GM19025 (cell line): ENCODE results near the gene ACSS3.
"Not testable (repeated sequence)": the region's sequence is repeated elsewhere in the genome, so short reads cannot be mapped to it uniquely, and the experiment has no call there.

Experiments
- ATAC-seq: cut with Tn5 transposase; IDR thresholded peaks from one replicate; pipeline ENCODE4 v1.9.1; 2021; ENCODE audit warnings: mild to moderate bottlenecking, low read depth, moderate library complexity; ENCODE audit not compliant: unreplicated experiment

ACSS3 gene

DNA sequence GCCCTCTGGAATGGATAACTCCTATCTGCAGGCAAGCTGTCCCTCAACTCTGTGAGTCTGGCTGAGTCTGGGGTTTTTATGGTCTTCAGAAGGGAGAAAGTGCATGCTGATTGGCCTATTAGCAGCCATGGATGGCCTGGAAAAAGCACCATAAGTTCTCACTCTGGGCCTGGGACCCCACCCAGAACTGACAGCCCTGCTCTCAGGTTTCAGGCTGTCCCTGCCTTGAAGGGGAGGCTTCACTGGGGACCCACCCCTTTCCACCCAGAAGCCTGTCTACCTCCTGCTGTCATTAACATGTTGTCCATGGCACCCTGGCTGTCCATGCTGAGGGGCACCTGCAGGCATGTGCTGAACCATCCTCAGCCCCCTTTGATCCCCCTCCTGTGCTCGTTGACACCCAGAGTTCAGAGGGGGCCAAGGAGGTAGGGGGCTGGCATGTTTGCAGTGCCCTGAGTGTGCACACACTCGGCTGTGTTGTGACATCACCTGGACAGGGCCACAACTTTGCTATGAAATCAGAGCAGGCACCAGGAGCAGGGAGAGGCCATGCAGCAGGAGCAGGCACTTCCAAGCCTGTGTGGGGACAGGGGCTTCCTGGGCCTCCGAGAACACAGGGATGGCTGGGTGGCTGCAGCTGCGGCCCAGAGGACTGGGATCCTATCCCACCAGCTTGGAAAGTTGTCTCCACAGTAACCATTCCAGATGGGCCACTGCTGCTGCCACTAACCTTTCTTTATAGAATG, 84.7 kb downstream of the ACSS3 start:
- ATAC-seq, result no peak

DNA sequence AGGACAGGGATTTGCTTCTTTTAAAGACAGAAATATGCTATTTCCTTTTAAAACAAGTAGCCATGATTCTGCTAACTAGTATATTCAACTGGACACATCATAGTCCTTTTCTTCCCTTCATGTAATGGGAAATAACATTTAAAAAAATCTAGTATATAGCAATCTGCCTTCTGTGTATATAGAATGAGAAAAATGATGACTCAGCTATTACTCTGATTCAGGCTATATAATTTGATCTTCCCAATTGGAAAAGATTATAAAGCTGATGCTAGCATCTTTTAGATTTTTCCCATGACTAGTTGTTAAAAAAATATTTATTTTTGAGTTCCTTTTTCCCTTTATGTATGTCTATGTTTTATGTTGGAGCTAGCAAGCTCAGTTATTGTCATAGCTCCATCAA, 86.9 kb downstream of the ACSS3 start:
- ATAC-seq, result no peak

DNA sequence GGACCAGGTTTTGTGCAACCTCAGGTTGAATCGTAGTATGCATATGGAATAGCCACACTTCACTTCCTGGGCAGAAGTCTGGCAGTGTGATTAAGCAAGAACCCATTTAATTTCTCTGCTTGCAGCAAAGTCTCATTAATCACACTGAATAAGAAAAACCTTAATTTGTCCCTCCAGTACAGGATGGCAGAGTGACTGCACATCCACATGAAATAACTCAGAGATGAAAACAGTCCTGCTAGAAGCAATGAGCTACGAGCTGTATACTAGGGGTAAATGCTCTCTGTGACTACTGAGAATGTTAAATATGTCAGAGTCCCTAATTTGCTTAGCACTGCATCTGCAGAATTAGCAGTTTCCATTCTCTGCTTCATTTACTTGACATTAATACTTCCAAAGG, 88.9 kb downstream of the ACSS3 start:
- ATAC-seq, result no peak

DNA sequence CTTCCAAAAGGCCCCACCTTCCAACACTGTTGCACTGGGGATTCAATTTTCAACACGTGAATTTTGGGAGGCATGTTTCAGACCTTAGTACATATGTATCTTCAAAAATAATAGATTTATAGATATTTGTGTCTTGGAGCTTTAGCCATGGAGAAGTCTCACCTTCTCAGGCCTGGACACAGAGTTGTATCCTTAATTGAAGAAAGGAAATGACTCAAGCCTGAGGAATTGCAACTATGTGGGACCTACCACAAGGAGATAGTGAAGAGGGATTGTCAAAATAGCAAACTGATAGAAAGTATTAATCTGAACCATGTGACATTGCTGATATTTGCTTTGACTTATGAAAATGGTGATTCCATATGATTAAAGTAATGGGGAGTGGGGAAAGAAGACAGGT, 89.8 kb downstream of the ACSS3 start:
- ATAC-seq, result no peak

DNA sequence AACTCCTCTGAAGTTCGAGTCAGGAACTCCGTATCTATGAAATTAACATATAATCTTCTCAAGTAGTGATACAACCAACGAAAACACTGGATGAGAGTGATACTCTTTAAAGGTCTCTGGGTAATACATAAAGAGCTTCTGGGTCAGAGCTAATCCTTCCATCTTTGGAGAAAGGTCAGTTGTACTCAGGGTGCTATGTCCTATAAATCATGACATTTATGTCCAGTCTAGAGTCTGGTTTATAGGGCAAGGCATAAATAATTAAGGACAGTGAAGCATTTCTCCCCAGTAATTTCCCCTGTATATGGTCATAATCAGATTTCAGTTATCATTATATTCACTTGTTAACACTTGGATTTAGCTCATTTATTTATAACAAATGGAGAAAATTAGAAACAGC, 90.6 kb downstream of the ACSS3 start:
- ATAC-seq, result no peak

DNA sequence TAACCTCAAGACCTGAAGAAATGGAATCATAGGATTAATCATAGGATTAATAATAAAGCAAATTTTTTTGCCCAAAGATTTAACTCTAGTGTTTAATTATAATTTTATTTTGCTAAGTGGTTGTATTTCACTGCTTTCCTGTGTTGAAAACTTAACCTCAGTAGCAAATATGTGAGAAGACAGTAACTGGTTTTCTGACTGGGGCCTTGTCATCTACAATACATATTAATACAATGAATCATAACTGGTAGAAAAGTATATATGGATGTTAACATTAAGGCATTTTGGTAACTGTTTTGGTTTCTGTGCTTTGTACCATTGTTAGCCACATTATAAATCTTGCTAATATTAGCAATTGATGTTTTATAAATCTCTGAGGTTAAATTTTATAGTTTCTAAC, 92.2 kb downstream of the ACSS3 start:
- no peak for ATAC-seq

DNA sequence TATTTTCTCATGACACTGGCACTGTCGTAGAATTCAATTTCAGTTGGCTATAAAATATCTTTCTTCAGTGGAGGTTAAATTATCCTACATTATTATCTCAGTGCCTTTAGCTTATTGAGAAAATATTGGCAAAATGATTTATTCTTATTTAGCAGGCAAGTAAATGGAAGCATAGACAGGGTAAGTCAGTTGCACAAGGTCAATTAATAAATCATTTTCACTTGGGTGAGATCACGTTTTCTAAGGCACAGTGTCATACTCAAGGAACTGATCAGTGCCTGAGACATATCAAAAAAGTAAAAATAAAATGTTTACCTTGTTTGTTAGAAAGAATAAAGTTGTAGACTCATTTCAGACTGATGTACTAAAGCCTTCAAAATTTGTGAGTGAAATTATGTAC, 95.0 kb downstream of the ACSS3 start:
- ATAC-seq, result no peak

DNA sequence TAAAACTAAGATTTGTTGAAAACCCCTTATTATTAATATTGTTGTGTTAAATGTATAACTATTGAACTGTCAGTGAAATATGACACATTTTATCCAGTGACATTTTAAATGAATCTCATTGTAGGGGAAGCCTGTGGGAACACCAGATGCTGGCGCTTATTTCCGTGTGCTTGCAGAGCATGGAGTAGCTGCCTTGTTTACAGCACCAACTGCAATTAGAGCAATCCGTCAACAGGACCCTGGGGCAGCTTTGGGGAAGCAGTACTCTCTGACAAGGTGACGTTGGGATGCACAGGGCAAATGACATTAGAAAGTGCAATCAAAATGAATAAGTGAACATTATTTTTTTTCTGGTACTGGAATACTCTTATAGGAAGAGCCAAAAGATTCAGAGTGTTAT, 96.8 kb downstream of the ACSS3 start:
- ATAC-seq, result no peak

DNA sequence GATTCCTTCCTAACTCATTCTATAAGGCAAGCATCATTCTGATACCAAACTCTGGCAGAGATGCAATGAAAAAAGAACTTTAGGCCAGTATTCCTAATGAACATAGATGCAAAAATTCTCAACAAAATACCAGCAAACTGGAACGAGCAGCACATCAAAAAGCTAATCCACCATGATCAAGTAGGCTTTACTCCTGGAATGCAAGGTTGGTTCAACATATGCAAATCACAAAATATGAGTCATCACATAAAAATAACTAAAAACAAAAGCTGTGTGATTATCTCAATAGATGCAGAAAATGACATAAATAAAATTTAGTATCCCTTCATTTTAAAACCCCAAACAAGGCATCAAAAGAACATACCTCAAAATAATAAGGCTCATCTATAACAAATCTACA, 98.9 kb downstream of the ACSS3 start:
- no peak for ATAC-seq

DNA sequence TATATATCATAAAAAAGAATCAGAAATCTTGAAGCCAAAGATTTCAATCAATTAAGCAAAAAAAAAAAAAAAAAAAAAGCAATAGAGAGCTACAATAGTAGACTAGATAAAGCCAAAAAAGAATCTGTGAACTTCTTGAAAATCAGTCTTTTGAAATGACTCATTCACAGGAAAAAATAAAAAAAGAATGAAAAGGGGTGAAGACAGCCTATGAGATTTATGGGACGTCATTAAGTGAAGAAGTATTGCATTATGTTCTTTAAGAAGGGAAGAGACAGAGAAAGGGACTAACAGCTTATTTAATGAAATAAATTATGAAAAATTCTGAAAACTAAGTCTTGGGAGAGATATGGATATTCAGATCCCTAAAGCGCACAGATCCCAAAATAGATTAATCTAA, 103.8 kb downstream of the ACSS3 start:
- no peak for ATAC-seq

DNA sequence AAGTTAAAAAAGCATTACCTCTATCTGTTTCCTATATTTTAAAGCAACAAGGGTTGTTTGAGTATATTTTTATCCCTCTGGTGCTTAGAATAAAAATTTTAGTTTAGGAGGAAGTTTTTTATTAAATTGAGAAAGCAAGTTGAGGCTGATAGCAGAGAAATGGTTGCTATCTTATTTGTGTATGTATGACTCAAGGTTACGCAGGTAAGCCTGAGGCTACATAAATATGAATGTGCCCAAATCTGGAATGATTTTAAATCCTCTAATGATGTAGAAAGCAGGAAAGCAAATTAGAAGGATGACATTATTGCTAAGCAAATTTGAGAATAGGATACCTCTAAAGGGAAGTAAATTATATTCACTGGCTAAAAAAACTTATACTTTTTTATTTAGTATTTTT, 109.8 kb downstream of the ACSS3 start:
- no peak for ATAC-seq

DNA sequence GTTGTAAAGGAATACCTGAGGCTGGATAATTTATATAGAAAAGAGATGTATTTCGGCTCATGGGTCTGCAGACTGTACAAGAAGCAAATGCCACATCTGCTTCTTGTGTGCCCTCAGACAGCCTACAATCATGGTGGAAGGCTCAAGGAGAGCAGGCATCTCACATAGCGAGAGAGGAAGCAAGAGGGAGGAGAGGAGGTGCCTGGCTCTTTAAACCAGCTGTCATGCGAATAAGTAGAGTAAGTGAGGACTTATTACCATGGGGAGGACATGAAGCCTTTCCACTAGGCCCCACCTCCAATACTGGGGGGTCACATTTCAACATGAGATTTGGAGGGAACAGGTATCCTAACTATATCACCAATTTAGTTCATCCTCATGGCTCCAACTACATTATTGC, 118.7 kb downstream of the ACSS3 start:
- ATAC-seq, result no peak

DNA sequence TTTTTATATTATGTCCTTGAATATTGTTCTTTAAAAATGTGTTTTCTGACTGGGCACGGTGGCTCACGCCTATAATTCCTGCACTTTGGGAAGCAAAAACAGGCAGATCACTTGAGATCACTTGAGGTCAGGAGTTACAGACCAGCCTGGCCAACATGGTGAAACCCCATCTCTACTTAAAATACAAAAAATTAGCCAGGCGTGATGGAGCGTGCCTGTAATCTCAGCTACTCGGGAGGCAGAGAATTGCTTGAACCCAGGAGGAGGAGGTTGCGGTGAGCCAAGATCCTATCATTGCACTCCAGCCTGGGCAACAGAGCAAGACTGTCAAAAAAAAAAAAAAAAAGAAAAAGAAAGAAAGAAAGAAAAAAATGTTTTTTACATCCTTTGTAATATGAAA, 122.7 kb downstream of the ACSS3 start:
- ATAC-seq, result not testable (repeated sequence)

DNA sequence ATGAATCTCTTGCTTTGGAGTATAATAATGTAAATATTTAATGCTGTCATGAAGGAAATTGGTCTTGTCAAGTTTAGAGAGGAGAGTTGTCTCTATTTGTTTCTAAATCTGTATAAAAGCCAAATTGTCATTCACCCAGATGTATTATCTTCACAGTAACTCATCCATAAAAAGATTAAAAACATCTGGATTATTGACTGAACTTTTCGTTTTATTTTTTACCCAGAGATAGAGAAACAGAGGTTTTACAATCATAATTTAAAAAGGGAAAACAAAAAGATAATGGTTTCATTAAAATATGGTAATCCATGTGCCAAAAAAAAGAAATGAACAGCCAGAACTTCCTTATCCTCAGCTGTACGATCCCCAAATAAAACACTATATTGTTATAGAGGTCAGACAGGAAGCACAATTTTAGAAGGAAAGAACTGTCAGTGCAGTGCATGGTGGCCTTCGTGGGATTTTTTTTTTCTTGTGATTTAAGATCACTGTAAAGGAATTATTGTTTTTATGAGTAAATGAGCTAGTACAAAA, 125.9 kb downstream of the ACSS3 start:
- ATAC-seq, result no peak

DNA sequence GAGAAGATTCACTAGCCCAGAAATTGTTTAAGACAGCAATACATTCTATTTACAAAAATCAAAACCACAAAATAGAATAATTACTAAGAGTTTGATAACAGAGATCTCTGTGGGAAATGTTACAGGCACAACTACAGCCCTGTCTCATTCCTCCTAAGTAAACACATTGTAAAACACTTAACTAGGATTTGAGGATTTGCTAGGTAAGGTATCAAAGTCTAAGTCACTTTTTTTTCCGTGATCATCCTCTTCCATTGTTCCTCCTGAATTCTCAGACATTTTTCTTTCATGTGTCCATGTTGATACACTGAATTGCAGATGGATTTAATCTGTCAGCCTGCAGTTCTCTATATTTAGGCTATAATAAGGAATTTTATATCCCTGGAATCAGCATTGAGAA, 127.5 kb downstream of the ACSS3 start:
- ATAC-seq, result no peak

DNA sequence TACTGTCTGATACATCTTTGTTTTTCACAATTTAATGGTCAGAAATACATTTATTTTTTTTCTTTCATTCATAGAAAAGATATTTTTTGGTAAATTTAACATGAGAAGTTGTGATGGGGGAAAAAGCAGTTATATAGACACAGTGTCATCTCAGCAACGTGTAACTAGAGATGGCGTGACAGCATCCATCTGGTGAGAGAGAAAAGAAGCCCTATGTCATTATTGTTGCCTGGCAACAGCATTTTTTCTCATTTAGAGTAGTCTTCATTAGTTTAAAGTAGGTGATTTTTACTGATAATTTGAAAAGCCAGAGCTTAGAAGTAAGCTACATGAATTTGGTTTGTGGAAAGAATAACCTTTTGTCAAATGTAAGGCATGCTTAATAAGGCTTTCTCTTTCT, 128.6 kb downstream of the ACSS3 start:
- ATAC-seq, result no peak

DNA sequence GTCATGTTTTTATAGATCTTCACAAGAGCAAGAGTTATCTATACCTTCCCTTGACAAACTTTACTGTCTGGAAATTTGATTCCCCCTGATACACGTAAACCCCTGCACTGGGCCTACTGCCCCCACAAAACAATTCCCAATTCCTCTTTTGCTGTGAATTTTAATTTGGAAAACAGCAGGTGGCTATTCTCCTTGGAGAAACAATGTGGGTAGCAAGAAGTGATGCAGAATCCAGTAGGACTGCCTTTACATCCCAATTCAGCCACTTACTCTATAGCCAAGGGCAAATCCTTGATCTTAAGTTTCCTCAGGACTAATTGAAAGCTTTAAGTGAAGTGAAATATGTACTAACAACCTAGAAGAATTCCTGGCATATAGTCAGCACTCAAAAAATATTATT, 129.3 kb downstream of the ACSS3 start:
- ATAC-seq, result no peak

DNA sequence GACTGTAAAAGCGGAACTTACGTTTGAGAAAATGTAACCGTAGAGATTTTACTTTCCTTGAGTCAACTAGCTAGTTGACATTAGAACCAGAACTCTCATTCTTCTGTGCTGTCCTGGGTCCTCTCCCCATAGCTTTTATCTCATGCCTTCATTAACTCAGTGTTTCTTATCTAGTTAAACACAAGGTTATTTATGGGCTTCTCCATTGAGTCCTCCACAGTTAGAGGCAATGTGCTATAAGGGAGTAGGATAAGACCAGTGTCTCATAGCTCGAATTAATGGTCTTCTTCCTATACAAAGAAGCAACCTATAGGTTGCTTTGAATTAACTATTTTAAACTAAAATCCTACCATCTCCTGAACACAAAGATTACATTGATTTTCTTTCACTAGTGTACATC, 129.8 kb downstream of the ACSS3 start:
- no peak for ATAC-seq

DNA sequence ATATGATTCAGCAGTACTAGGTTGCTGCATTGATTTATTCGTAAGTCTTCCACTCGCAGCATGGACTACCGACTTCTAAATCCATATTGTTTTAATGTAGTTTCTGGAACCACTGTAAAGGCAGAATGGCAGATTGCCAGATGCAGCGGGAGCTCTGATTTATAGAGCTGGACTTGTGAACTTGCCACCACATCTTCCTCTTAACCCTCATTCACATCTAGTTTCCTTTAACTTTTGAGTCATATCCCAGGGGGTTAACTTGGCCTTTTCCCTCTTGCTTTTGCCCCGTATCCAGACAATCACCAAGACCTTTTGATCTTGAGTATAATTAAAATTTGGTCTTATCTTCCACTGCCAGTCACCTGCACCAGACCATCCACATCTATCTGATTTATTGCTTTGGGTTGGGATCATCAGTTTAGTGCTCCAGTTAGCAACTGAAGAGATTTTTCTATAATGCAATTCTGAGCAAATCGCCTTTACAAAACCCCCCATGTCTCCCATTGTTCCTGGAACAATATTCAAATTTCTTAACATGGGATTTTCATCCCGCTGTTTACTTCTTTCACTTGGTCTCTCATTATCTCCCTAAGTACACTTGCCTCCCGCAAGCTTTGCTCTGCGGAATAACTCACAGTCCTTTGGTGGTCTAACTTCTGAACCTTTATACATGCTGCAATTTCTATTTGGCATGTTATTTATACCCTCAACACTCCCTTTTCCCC, 130.5 kb downstream of the ACSS3 start:
- no peak for ATAC-seq

DNA sequence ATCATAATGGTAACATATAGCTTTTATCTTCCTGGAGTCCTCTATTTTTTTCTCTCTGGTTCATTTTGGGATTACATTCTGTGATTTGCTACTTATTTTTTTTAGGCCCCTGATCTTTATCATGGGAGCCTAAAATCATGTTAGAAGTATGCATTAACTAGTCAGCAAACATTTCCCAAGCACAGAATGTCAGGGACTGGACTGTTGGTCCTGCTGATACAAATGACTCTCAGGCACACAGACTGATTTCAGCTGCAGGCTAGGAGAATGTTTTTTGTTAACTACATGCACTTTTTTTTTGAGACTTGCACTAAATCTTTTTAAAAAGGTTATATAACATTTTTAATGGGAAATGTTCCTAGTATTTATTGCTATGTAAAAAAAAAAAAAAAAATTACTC, 131.1 kb downstream of the ACSS3 start:
- ATAC-seq, result no peak

DNA sequence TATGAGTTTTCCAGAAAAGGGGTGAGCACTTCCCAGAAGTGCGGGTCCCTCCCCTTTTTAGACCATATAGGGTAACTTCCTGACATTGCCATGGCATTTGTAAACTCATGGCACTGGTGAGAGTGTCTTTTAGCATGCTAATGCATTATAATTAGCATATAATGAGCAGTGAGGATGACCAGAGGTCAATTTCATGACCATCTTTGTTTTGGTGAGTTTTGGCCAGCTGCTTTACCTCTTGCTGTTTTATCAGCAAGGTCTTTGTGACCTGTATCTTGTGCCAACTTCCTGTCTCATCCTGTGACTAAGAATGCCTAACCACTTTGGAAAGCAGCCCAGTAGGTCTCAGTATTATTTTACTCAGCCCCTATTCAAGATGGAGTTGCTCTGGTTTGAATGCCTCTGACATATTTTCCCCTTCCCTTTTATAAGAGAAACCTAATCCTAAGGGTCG, 131.9 kb downstream of the ACSS3 start:
- not testable (repeated sequence) for ATAC-seq

DNA sequence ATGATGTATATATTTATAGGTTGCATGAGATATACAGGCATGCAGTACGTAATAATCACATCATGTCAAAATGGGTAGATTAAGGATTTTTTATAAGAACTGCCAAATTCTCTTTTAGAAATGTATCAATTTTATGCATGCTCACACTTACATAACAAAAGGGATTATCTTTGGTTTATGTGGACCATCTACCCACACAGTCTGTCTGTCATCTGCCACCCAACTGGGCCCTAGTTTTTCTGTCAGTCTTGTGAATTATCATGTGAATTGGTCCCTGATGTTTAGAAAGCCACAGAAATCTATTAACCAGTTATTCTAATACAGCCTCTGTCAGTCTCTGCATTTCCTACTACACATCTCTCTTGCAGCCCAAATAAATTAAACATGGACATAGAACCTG, 133.4 kb downstream of the ACSS3 start:
- no peak for ATAC-seq
